H1 (cell line): ENCODE data around the gene MEF2B. TPM values are rescaled to one million over a fixed set of nuclear protein-coding genes. Genes with fewer than 3 reads are reported as not detected.

Source experiments
- CTCF ChIA-PET: fragments of 300-600 bp; sonication (Branson Sonifier 250); formaldehyde crosslinking; loops from one replicate; lab custom pipeline; 2021; ENCODE audit not compliant: partially characterized antibody; lab: Charles Lee
- POLR2A ChIA-PET: fragments of 300-600 bp; sonication (Branson Sonifier 250); formaldehyde crosslinking; loops from one replicate; lab custom pipeline; 2021; ENCODE audit warnings: inconsistent platforms; ENCODE audit not compliant: partially characterized antibody; lab: Charles Lee
- DNase-seq, 2 experiments: peaks; one replicate each; pipeline versions ENCODE4 v3.0.0 to v3.0.0-alpha.2; 2010 to 2022; ENCODE audit warnings: low spot score in 2 of 2, low read depth in 1 of 2, mixed read lengths in 1 of 2
- FAIRE-seq: peaks from 2 replicates; lab custom pipeline; 2011; peaks lifted over from hg19 to GRCh38; lab: Jason Lieb, UNC
- H2AFZ ChIP-seq: 2 replicates; pipeline ENCODE4 v1.8.1; 2012; ENCODE audit warnings: low read length, inconsistent platforms
- H2AK5ac ChIP-seq: 2 replicates; pipeline ENCODE4 v1.6.1; 2013; ENCODE audit warnings: low read depth, low read length
- H2BK120ac ChIP-seq: replicated peaks from 2 replicates; pipeline ENCODE3; 2013; ENCODE audit warnings: low read depth, low read length, inconsistent platforms
- H2BK12ac ChIP-seq: 2 replicates; pipeline ENCODE4 v1.6.1; 2013; ENCODE audit warnings: low read depth, low read length
- H2BK15ac ChIP-seq: 2 replicates; pipeline ENCODE4 v1.6.1; 2013; ENCODE audit warnings: low read length
- H2BK20ac ChIP-seq: 2 replicates; pipeline ENCODE4 v1.6.1; 2013; ENCODE audit warnings: low read length
- H2BK5ac ChIP-seq: 2 replicates; pipeline ENCODE4 v1.6.1; 2013; ENCODE audit warnings: low read depth, low read length
- H3K14ac ChIP-seq: 2 replicates; pipeline ENCODE4 v1.6.1; 2013; ENCODE audit warnings: inconsistent platforms; ENCODE audit not compliant: insufficient read length
- H3K18ac ChIP-seq: 2 replicates; pipeline ENCODE4 v1.6.1; 2013; ENCODE audit warnings: low read length; ENCODE audit errors: extremely low read depth
- H3K23ac ChIP-seq: 2 replicates; pipeline ENCODE4 v1.6.1; 2013; ENCODE audit warnings: inconsistent platforms; ENCODE audit not compliant: insufficient read length
- H3K23me2 ChIP-seq: 2 replicates; pipeline ENCODE4 v1.6.1; 2013; ENCODE audit warnings: low read depth, low read length
- H3K27ac ChIP-seq: 2 replicates; pipeline ENCODE4 v1.6.1; 2011; ENCODE audit warnings: low read depth, low read length, inconsistent platforms
- H3K27me3 ChIP-seq, 4 experiments: replicated peaks in 1 of 4; 1 replicate in 1 of 4; 2 replicates in 3 of 4; pipeline versions ENCODE4 v1.6.1 to v1.8.1; 2011 to 2013; ENCODE audit warnings: low read length in 3 of 4, mild to moderate bottlenecking in 3 of 4, inconsistent platforms in 2 of 4, mixed read lengths in 2 of 4, moderate library complexity in 1 of 4; ENCODE audit not compliant: control insufficient read depth in 3 of 4, insufficient read depth in 3 of 4; ENCODE audit errors: extremely low read depth in 1 of 4
- H3K36me3 ChIP-seq, 4 experiments: 2 replicates each; pipeline versions ENCODE4 v1.6.1 to v1.8.1; 2011 to 2013; ENCODE audit warnings: mild to moderate bottlenecking in 4 of 4, low read length in 3 of 4, moderate library complexity in 2 of 4, control low read depth in 1 of 4, inconsistent platforms in 1 of 4; ENCODE audit not compliant: insufficient read depth in 4 of 4, control insufficient read depth in 2 of 4
- H3K4ac ChIP-seq: replicated peaks from 2 replicates; pipeline ENCODE3; 2013; ENCODE audit warnings: low read length, low read depth, mixed read lengths, inconsistent platforms; ENCODE audit not compliant: insufficient read length
- H3K4me1 ChIP-seq, 4 experiments: replicated peaks in 1 of 4; 1 replicate in 1 of 4; 2 replicates in 3 of 4; pipeline versions ENCODE4 v1.6.1 to v1.8.1; 2011 to 2013; ENCODE audit warnings: low read length in 3 of 4, inconsistent platforms in 2 of 4, mixed read lengths in 1 of 4; ENCODE audit not compliant: insufficient read depth in 4 of 4, control insufficient read depth in 3 of 4
- H3K4me2 ChIP-seq, 2 experiments: 2 replicates each; pipeline versions ENCODE4 v1.6.1 to v1.8.1; 2011 to 2013; ENCODE audit warnings: low read depth in 2 of 2, low read length in 2 of 2, control low read depth in 1 of 2, inconsistent platforms in 1 of 2, mild to moderate bottlenecking in 1 of 2; ENCODE audit not compliant: insufficient read depth in 1 of 2
- H3K4me3 ChIP-seq, 4 experiments: fragments of 200-600, 300-600 bp in 1 of 4; sonication (generic), shearing (Covaris generic), sonication (Bioruptor Twin) in 1 of 4; 2 replicates each; pipeline versions ENCODE4 v1.5.1 to v1.8.1; 2011 to 2016; ENCODE audit warnings: low read length in 4 of 4, low read depth in 3 of 4, control low read depth in 2 of 4, inconsistent platforms in 2 of 4, mild to moderate bottlenecking in 2 of 4, mixed read lengths in 1 of 4, moderate library complexity in 1 of 4; ENCODE audit not compliant: insufficient read depth in 2 of 4; ENCODE audit errors: extremely low read depth in 1 of 4
- H3K56ac ChIP-seq: replicated peaks from 2 replicates; pipeline ENCODE3; 2013; ENCODE audit warnings: low read depth, mild to moderate bottlenecking, mixed read lengths, low read length, inconsistent platforms; ENCODE audit not compliant: insufficient read length
- H3K79me1 ChIP-seq: 2 replicates; pipeline ENCODE4 v1.6.1; 2013; ENCODE audit warnings: low read depth, low read length, control low read depth
- H3K79me2 ChIP-seq, 2 experiments: 2 replicates each; pipeline versions ENCODE4 v1.6.1 to v1.8.1; 2012 to 2013; ENCODE audit warnings: low read length in 2 of 2, mild to moderate bottlenecking in 2 of 2, inconsistent platforms in 1 of 2; ENCODE audit not compliant: insufficient read depth in 2 of 2, control insufficient read depth in 1 of 2
- H3K9ac ChIP-seq, 4 experiments: replicated peaks in 1 of 4; 1 replicate in 1 of 4; 2 replicates in 3 of 4; pipeline versions ENCODE4 v1.6.1 to v1.8.1; 2011 to 2013; ENCODE audit warnings: low read depth in 3 of 4, low read length in 3 of 4, control low read depth in 2 of 4, mild to moderate bottlenecking in 2 of 4, moderate library complexity in 2 of 4, inconsistent platforms in 1 of 4; ENCODE audit errors: extremely low read depth in 1 of 4
- H3K9me3 ChIP-seq, 2 experiments: 2 replicates each; pipeline versions ENCODE4 v1.6.1 to v1.8.1; 2012 to 2013; ENCODE audit warnings: mild to moderate bottlenecking in 2 of 2, moderate library complexity in 2 of 2, control low read depth in 1 of 2, inconsistent platforms in 1 of 2, low read depth in 1 of 2, low read length in 1 of 2, mixed read lengths in 1 of 2; ENCODE audit not compliant: insufficient read depth in 2 of 2
- H4K20me1 ChIP-seq, 2 experiments: replicated peaks in 1 of 2; 2 replicates each; pipeline versions ENCODE3 to v1.8.1; 2011 to 2013; ENCODE audit warnings: inconsistent platforms in 2 of 2, low read length in 2 of 2, mild to moderate bottlenecking in 1 of 2; ENCODE audit not compliant: insufficient read depth in 2 of 2, control insufficient read depth in 1 of 2
- H4K5ac ChIP-seq: 2 replicates; pipeline ENCODE4 v1.6.1; 2013; ENCODE audit warnings: low read length, low read depth, mixed read lengths, inconsistent platforms; ENCODE audit not compliant: insufficient read length
- H4K8ac ChIP-seq: 2 replicates; pipeline ENCODE4 v1.8.0; 2013; ENCODE audit warnings: mild to moderate bottlenecking, moderate library complexity, low read length, inconsistent platforms; ENCODE audit not compliant: insufficient read depth; ENCODE audit errors: extremely low read depth
- H4K91ac ChIP-seq: replicated peaks from 2 replicates; pipeline ENCODE3; 2013; ENCODE audit warnings: low read length, mixed read lengths, inconsistent platforms; ENCODE audit not compliant: insufficient read length
- BRCA1 ChIP-seq: IDR thresholded peaks from 2 replicates; pipeline ENCODE4 v1.6.1; 2012; ENCODE audit warnings: low read depth, low read length, improper control_type of control experiment
- CEBPB ChIP-seq: IDR thresholded peaks from 2 replicates; pipeline ENCODE4 v1.6.1; 2012; ENCODE audit warnings: low read depth, low read length
- CREB1 ChIP-seq: IDR thresholded peaks from 2 replicates; pipeline ENCODE4 v1.6.1; 2012; ENCODE audit warnings: inconsistent platforms
- EGR1 ChIP-seq: IDR thresholded peaks from 2 replicates; pipeline ENCODE4 v1.6.1; 2011; ENCODE audit warnings: low read depth, low read length, borderline replicate concordance
- FOSL1 ChIP-seq: IDR thresholded peaks from 2 replicates; pipeline ENCODE4 v1.6.1; 2011; ENCODE audit warnings: mild to moderate bottlenecking, low read depth, low read length, moderate library complexity; ENCODE audit not compliant: insufficient read depth
- GABPA ChIP-seq: IDR thresholded peaks from 2 replicates; pipeline ENCODE4 v1.6.1; 2011; ENCODE audit warnings: mild to moderate bottlenecking, low read length, moderate library complexity, borderline replicate concordance; ENCODE audit not compliant: insufficient read depth
- HDAC6 ChIP-seq: IDR thresholded peaks from one replicate; pipeline ENCODE4 v1.7.1; 2012; ENCODE audit warnings: low read depth, mild to moderate bottlenecking, inconsistent platforms, low read length, moderate library complexity
- RFX5 ChIP-seq: IDR thresholded peaks from 2 replicates; pipeline ENCODE4 v1.6.1; 2011; ENCODE audit warnings: low read depth, low read length, improper control_type of control experiment, borderline replicate concordance
- RNF2 ChIP-seq: fragments of 200-900, 300-1000 bp; sonication (generic); IDR thresholded peaks from 2 replicates; pipeline ENCODE4 v1.7.1; 2016; ENCODE audit warnings: borderline replicate concordance, low read depth, mild to moderate bottlenecking, antibody characterized with exemption, low read length; ENCODE audit not compliant: poor library complexity, severe bottlenecking; ENCODE audit errors: missing control alignments
- SP1 ChIP-seq: IDR thresholded peaks from 2 replicates; pipeline ENCODE4 v1.6.1; 2011; ENCODE audit warnings: low read depth, low read length
- SP2 ChIP-seq: IDR thresholded peaks from 2 replicates; pipeline ENCODE4 v1.6.1; 2012; ENCODE audit warnings: mild to moderate bottlenecking, low read length, inconsistent platforms
- TBP ChIP-seq: IDR thresholded peaks from 2 replicates; pipeline ENCODE4 v1.6.1; 2011; ENCODE audit warnings: low read depth, low read length, improper control_type of control experiment
- WGBS, 2 experiments: shearing (Covaris generic) in 1 of 2; methylation state at CpG; one replicate each; pipeline versions ENCODE4 v1.1.6 to v1.1.7; 2013 to 2015; ENCODE audit warnings: low lambda C conversion rate in 2 of 2, mixed read lengths in 2 of 2, inconsistent platforms in 1 of 2, low coverage in 1 of 2, missing lambda C conversion rate in 1 of 2; ENCODE audit not compliant: insufficient replicate concordance in 2 of 2, insufficient coverage in 1 of 2, insufficient read length in 1 of 2; ENCODE audit errors: extremely low coverage in 1 of 2, missing lambda C conversion rate in 1 of 2; 5-methylcytosine and 5-hydroxymethylcytosine counted together
- polyA plus RNA-seq, 7 experiments: library from polyadenylated mRNA; depleted of rRNA in 3 of 7; stranded (reverse) in 5 of 7; unstranded in 2 of 7; fragments of >200 nt in 5 of 7; fragments of 200-250 nt in 2 of 7; gene quantifications; 1 replicate in 5 of 7; 2 replicates in 1 of 7; 4 replicates in 1 of 7; pipeline versions ENCODE4 v1.2.1 to v1.2.3, GENCODE V29; 2011 to 2013; ENCODE audit warnings: missing spikeins in 2 of 7, mixed read lengths in 2 of 7
- total RNA-seq: library from RNA; stranded (reverse); fragmentation: NEBNext Ultra II Directional; extraction: Animal tissue kit (Norgen Biotek cat#: 25700); gene quantifications from 2 replicates; pipeline ENCODE4 v1.2.1, GENCODE V29; 2021

Gene MEF2B
- total and polyA plus RNA-seq, 2 of the 8 experiments (the other 6 are each of a cell fraction or from before 2014, with no cell fraction given) = 2.8 to 3.7 TPM

- Histone ChIP-seq H3K4me3 (no peak overlapping the region; a peak in 1 of 8 replicates), H2AFZ (no peak overlapping the region)
Measured at GRCh38 chr19:19119325-19120237, 50.5 kb downstream of the MEF2B start.

More at GRCh38 chr19:19119325-19120237, 50.5 kb downstream of the MEF2B start:
- Histone ChIP-seq H3K18ac (no peak overlapping the region; the same call in none of the 2 replicates), H3K14ac (no peak overlapping the region), H2BK5ac (no peak overlapping the region), H3K4ac (peak overlapping the region; percentile 91), H3K23ac (no peak overlapping the region), H4K8ac (no peak overlapping the region; the same call in 1 of the 2 replicates), H3K27me3 (no peaks in the 10 kb centered on the region), H2BK12ac (no peak overlapping the region), H2AK5ac (peak overlapping the region; percentile 39; the same call in 1 of the 2 replicates), H2BK120ac (no peak overlapping the region), H3K4me2 (peak overlapping the region; percentile 11 to 88; a peak in 2 of 4 replicates), H3K79me2 (no peaks in the 10 kb centered on the region), H2BK20ac (no peak overlapping the region), H4K91ac (no peak overlapping the region), H3K36me3 (peaks cover 0 to 14% (median 4%) of the 10 kb centered on the region in 4 experiments; a peak in 3 of 8 replicates), H4K20me1 (peaks cover 0 to 2% of the 10 kb centered on the region in 2 experiments), H3K56ac (peak overlapping the region; percentile 16), H3K9me3 (no peaks in the 10 kb centered on the region), H4K5ac (no peak overlapping the region), H3K79me1 (no peaks in the 10 kb centered on the region), H2BK15ac (peak overlapping the region; percentile 61; the same call in 1 of the 2 replicates), H3K27ac (no peak overlapping the region; the same call in 1 of the 2 replicates), H3K9ac (no peak overlapping the region), H3K4me1 (peaks cover 0 to 18% (median 13%) of the 10 kb centered on the region in 4 experiments; a peak in 6 of 7 replicates), H3K23me2 (peaks cover 4% of the 10 kb centered on the region; the same call in 1 of the 2 replicates)
- CTCF ChIA-PET = interaction anchor here (0.6 to 2.3 kb wide), 6 partner anchors 13 to 99 kb away, joined by 3 to 11 read pairs (median 4); no protein-coding TSS in a partner anchor
- no peak for DNase-seq
- 93% methylated on average over 26 of the region's 39 CpGs; no CpG with 5 or more reads in 1 of the 2 experiments for WGBS, 2 experiments
- TF ChIP-seq FOSL1 = no peak
- TF ChIP-seq CREB1 = no peak
- no peak for TF ChIP-seq GABPA
- no peak for TF ChIP-seq SP2
- TF ChIP-seq CEBPB = no peak
- no peak for TF ChIP-seq RNF2
- no peak for TF ChIP-seq HDAC6
- no peak for TF ChIP-seq RFX5
- no peak for TF ChIP-seq BRCA1
- TF ChIP-seq TBP = no peak
- no peak for TF ChIP-seq EGR1
- TF ChIP-seq SP1 = no peak
- FAIRE-seq = no peak
- POLR2A ChIA-PET = interaction anchor here (1.5 to 3.3 kb wide), 4 partner anchors 8 to 15 kb away, joined by 5 to 22 read pairs (median 6); no protein-coding TSS in a partner anchor
